EH (cell line): Measurements from ENCODE around the gene ECI1.
A peak's percentile ranks its signal among the peaks of the same experiment; 100 is the strongest.
"Not testable (repeated sequence)": the region's sequence is repeated elsewhere in the genome, so short reads cannot be mapped to it uniquely, and the experiment has no call there.

Experiments
- DNase-seq: peaks from one replicate; pipeline ENCODE4 v3.0.0-alpha.2; 2015; ENCODE audit warnings: low read depth

The ECI1 gene

DNA sequence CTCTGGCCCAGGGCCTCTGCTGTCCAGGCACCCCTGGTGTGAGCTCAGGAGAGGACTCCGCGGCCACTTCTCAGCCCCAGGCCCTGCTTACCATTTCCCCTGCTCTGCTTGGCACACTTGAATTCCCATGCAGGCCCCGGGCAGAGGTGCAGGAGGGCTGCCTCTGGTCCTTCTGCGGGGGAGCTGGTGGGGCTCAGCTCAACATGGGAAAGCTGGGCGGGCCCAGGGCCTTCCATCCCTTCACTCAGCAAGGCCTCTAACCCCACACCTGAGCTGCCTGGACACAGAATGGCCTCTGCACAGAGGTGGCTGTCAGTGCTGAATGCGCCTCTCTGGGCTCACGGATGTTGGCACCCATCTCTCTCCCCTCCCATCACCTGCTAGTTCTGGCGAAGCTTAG, 29.1 kb upstream of the ECI1 start:
- no peak for DNase-seq

GRCh38 chr16:2278956-2279800, 27.8 kb upstream of the ECI1 start:
- no peak for DNase-seq

GRCh38 chr16:2278272-2278608, 26.9 kb upstream of the ECI1 start:
- DNase-seq = no peak

DNA sequence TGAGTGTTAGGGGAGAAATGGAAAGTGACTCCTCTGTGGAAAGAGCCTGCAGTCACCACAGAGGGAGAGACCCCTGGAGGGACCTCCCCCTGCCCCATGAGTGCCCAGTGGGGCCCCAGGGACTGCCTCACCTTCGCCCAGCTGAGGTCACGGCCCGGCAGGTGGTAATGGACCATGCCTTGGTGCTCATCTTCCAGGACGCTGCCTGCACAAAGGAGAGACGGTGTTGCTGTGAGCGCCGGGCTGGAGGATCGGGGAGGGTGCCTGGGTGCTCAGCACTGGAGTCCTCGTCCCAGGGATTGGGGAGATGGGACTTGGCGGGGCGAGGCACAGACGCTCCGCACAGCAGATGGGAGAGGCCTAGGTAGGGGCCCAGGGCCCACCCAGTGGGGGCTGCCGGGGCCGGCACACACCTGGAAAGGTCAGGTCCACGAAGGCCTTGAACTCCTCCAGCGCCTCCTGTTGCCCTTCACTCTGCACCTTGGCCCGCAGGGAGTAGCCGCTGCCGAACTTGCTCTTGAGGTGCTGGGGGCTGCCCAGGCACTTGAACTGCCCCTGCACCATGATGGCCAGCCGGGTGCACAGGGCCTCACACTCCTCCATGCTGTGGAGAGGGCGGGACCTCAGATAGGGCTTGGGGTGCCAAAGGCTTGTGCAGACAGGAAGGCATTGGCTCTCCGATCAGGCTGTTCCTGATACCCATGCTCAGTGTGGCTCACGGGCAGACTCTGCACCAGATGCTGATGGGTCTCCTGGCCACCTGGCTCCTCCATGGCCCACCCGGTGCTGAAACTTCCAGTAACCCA, 26.3 kb upstream of the ECI1 start:
- DNase-seq = no peak

GRCh38 chr16:2276368-2277195, 25.2 kb upstream of the ECI1 start:
- no peak for DNase-seq

DNA sequence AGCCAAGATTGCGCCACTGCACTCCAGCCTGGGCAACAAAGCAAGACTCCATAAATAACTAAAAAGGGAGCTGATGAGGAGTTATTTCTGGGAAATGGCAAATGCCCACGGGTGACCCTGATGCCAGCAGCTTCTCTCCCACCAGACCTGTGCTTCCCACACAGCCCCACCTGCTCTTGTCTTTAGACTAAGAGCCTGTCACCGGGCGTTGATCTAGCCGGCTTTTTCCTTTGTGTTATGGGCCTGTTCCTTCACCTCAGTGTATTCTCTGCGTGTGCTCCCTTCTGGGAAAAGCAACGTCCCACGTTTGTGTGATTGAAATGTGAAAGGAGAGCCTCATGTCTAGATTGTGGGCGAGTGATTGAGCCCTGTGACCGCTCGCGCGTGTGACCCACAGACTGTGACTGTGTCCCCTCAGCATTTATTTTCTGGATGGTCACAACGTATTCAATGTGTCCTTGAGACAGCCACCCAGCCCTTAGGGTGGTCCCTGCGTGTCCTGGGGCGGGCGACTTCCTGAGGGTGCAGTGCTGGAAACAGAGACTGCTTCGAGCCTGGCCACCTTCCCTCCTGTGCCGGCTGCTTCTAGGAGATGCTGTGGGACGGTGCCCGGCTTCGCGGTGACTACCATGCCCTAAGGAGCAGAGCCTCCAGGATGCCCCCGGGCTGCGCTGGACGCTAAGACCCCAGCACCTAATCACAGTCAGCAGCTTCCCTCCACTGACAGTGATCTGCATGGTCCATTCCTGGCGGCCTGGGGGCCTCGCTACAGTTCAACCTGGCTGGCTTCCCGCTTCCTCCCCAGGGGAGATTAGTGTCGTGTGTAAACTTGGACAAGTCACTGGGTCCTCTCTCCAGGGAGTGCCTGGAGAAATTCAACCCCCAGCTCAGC, 24.3 kb upstream of the ECI1 start:
- no peak for DNase-seq

- DNase-seq = no peak
Measured at GRCh38 chr16:2273931-2274330, 22.5 kb upstream of the ECI1 start.

DNA sequence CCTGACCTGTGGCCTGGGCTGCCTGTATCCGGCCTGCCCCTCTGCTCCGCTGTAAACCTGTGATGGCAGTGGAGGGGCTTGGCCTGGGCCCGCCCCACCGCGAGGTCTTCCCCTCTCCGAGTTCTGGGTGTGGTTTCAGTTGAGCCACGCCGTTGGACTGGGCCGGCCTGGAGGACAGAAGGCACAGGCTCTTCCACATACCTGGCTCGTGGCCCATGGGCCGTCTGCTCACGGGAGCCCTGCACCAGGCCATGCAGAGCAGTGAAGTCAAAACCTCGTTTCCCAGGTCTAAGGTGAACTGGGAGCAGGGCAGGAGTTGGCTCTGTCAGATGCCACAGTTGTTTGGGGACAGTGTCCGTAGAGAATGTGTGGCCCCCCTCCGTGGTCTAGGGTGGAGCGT, 22.1 kb upstream of the ECI1 start:
- no peak for DNase-seq

DNA sequence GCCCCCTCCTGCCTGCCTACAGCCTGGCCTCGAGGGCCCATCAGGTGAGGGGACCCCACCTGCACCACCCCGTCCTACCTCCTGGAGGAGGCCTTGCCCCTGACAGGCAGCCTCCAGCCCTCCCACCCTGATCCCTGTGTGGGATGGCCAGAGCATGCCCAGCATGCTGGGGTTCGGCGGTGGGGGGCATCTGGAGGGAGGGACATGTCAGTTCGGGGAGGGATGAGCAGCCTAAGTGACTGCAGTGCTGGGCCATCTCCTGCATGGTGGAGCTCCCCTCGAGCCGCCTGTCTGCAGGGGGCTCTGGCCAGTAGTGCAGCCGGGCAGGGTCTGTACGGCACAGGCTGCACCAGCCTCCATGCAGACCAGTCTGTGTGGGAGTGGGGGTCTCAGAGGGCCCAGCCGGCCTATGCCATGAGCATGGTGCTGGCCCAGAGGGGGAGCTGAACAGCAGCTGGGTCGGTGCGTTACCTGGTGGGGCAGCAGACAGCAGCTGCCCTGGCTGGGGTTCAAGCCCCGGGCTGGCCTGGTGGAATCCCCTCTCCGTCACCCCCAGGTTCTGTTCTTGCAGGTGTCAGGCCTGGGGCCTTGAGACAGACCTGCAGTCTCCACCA, 20.6 kb upstream of the ECI1 start:
- no peak for DNase-seq

DNA sequence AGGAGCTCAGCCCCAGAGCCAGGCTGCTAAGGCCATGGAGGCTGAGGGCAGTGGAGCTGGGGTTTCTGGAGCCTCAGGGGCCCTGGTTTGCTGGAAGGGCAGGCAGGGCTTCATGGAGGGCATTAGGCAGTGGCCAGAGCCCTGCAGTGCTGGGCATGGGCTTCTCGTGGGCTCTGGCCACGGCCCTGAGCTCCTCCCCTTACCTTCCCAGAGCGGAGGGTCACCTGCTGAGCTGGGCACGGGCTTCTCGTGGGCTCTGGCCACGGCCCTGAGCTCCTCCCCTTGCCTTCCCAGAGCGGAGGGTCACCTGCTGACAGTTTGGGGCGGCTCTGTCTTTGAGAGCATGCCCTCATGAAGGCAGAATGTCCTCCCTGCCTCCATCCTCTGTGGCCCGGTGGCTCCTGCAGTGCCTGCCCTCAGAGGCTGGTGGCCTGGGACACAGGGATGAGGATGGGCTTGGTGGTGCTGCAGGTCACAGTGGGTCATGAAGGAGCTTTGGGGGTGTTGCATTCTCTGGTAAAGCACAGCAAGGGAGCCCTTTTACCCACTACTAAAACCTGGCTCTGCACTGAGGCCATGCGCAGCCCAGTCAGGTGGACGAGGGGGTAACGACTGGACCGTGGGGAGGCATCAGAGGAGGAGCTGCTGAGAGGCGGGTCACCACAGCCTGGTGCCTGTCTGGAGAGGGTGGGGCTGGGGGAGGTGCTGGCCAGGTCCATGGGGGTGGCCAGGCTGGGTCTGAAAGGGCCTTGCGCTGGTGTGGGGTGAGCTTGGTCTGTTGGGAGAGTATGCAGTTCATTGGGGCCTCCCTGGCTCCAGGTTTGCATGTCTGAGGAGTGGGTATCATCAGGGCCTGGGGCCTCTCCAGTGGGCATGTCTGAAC, 19.4 kb upstream of the ECI1 start:
- DNase-seq = no peak

- DNase-seq = no peak
Measured at GRCh38 chr16:2270070-2270462, 18.7 kb upstream of the ECI1 start.

DNA sequence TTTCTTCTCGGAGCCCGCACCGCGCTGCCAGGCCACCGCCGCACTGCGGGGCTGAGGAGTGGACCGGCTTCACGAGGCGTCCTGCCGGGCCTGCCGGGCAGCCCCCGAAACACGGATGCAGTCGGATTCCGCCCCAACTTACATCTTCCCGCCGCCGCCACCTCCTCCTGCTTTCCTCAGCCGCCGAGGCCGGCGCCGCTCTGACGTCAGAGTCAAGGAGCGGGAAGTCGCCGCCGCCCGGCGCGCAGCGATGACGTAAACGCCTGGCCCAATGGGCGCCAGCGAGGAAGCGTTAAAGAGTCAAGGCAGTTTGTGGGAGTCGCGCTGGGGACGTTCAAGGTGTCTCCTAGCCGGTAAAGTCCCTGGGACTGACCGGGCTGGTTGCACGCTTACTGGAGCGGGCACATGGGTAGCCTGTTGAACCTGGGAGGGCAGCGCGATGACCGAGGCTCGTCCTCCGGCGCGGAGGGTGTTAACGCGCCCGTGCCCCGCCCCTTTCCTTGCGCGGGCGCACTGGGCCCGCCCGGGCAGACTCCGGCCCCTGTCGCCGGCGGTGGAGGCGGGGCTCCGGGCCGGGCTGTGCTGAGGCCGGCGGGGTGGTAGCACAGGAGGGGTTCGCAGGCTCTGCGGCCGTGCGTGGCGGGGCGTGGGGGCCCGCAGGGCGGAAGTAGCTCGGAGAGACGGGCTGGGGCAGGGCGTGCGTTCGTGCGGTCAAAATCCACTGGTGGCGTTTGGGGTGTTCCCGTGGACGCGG, 16.7 kb upstream of the ECI1 start, which contains the start of gene RNPS1:
RNPS1 (minus strand) TSS at position 214 of the 754 bp plus-strand sequence. CDS start 3,483 bp downstream, outside the sequence.
- peak; percentile 93 for DNase-seq

DNA sequence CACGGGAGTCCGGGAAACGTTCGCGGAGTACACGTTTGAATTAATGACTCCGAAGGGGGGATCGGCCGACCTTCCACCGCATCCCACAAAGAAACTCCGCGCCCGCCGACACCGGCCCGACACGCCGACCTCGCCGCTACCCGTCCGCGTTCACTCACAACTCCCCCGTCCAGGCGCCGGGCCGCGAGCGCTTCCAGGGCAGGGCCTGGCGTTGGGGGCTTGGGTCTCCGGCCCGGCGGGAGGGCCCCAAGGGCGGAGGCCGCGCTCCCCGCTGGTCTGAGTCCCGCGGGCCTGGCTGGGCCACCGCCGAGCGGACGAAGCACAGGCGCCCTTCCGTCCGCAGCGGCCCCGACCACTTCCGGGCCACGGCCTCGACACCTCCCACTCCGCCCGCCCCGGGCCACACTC, 16.1 kb upstream of the ECI1 start:
- DNase-seq = not testable (repeated sequence)

- DNase-seq = peak; percentile 39
Measured at GRCh38 chr16:2266887-2267286, 15.5 kb upstream of the ECI1 start.

DNA sequence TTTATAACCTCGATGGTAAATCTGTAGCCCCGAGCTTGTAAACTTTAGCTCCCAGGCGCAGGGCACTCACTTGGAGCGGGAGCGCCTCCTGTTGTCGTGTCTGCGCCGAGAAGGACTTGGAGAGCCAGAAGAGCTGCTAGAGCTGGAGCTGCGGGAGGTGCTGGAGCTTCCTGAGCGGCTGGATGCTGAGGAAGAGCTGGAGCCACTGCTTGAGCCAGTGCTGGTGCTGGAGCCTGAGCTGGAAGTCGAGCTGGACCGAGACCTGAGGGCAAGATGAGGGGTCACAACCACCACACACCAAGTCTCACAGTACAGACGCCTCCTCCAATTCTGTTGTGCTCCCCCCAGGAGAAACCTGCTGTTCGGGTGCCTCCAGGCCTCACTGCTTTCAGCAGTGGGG, 11.6 kb upstream of the ECI1 start:
- not testable (repeated sequence) for DNase-seq

- DNase-seq = no peak
Measured at GRCh38 chr16:2260250-2260649, 8.9 kb upstream of the ECI1 start.

DNA sequence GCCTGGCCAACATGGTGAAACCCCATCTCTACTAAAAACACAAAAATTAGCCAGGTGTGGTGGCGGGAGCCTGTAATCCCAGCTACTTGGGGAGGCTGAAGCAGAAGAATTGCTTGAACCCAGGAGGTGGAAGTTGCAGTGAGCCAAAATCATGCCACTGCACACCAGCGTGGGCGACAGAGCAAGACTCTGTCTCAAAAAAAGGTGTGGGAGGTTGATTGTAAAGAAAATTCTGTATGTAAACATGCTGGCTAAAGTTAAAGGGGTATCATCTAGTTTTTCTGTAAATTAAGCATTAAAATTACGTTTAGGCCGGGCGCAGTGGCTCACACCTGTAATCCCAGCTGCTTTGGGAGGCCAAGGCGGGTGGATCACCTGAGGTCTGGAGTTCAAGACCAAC, 7.1 kb upstream of the ECI1 start:
- not testable (repeated sequence) for DNase-seq

DNA sequence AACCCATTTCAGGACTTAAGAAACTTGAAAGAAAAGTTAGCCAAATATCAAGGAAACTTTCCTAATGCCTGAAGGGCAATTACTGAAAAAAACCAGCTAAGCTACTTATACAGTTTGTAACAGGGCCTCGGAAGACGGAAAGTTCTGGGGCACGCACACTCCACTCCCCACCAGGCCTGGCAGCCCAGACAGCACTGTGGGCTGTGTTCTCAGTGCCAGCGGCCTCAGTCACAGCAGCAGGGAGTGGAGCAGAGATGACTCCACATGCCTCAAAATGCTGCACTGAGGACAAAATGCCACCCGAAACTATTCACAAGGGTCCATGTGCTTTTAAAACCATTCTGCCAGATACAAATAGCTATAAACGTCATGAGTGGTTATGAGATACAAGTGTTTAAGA, 6.3 kb upstream of the ECI1 start:
- no peak for DNase-seq

DNA sequence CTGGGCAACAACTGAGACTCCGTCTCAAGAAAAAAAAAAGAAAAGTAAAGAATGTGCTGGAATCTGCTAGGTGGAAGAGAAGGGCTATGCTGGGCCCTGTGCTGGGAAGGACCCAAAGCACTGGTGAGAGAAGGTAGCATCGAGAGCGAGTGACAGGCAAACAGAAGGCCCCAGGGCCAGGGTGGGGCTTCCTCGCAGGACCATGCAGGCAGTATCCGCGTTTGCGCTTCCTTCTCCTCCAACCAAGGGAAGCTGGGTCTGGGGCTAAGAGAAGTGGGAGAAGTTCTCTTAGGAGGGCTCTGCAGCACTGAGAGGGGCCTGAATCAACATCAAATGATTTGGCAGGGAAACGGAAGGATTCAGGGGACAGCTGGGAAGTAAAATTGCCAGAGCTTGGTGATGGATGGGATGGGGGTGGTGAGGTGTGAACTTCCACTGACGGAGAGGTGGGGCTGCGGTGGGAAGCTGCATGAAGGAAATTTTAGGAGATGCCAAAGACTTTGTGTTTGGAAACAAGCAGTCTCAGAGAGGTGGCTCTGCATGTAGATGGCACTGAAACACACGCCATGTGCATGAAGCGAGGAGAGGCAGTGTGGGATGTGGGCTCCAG, 5.2 kb upstream of the ECI1 start:
- DNase-seq = no peak
